Spleen (tissue), 7 donors: ENCODE data around the gene SUN1.

Experiments used
- POLR2A ChIP-seq, 3 donors: fragments of 450-650 bp; IDR thresholded peaks; one replicate each; pipeline ENCODE4 v1.5.1; 2017; ENCODE audit warnings: antibody characterized with exemption in 3 of 3, mild to moderate bottlenecking in 1 of 3
- POLR2AphosphoS5 ChIP-seq, 3 donors: sonication (generic); formaldehyde crosslinking; IDR thresholded peaks; one replicate each; pipeline ENCODE4 v1.5.1; 2017; ENCODE audit warnings: antibody characterized with exemption in 3 of 3
- TF ChIP-seq, protein P1 (sequence below), 11 experiments: fragments of 200-600 bp in 7 of 11; fragments of 450-650 bp in 4 of 11; sonication (generic) in 4 of 11; IDR thresholded peaks in 8 of 11; conservative IDR thresholded peaks in 3 of 11; 1 replicate in 7 of 11; 2 replicates in 4 of 11; pipeline versions ENCODE4 v1.4.0 to v1.8.0; 2016 to 2021; ENCODE audit warnings: antibody characterized with exemption in 11 of 11, inconsistent platforms in 4 of 11, mild to moderate bottlenecking in 1 of 11
- donor health status: DM: no; HTN: no; CAD: no; lungs with moderate emphysema.
- donor health status: DM: no; HTN: no; CAD: no.
- donor health status: DM: no; HTN: no; CAD: no.

- TF ChIP-seq, protein P1, sequence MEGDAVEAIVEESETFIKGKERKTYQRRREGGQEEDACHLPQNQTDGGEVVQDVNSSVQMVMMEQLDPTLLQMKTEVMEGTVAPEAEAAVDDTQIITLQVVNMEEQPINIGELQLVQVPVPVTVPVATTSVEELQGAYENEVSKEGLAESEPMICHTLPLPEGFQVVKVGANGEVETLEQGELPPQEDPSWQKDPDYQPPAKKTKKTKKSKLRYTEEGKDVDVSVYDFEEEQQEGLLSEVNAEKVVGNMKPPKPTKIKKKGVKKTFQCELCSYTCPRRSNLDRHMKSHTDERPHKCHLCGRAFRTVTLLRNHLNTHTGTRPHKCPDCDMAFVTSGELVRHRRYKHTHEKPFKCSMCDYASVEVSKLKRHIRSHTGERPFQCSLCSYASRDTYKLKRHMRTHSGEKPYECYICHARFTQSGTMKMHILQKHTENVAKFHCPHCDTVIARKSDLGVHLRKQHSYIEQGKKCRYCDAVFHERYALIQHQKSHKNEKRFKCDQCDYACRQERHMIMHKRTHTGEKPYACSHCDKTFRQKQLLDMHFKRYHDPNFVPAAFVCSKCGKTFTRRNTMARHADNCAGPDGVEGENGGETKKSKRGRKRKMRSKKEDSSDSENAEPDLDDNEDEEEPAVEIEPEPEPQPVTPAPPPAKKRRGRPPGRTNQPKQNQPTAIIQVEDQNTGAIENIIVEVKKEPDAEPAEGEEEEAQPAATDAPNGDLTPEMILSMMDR (IDR thresholded peaks at IDR 0.05 in 8 of 11, conservative IDR thresholded peaks at IDR 0.05 in 3 of 11), result peak in 7 of 11 experiments; percentile 21 to 69 (median 35)
- TF ChIP-seq POLR2A (IDR thresholded peaks at IDR 0.05) (peak in 2 of 3 donors; percentile 33 to 42), POLR2AphosphoS5 (IDR thresholded peaks at IDR 0.05) (peak; percentile 86 to 93 (median 91))
These were observed 44.0 kb downstream of the SUN1 start, which contains the start of gene GET4 for GRCh38 chr7:876077-876971.
